CD4-positive, alpha-beta T cell (primary cell): ENCODE measurements around the gene SLC16A6. TPM values are rescaled to one million over a fixed set of nuclear protein-coding genes. Genes with fewer than 3 reads are reported as not detected.

Source experiments
- ATAC-seq: fragments of 200-7000 bp; cut with Tn5 transposase; one replicate; pipeline ENCODE4 v1.10.0; 2022; ENCODE audit warnings: mild to moderate bottlenecking; ENCODE audit not compliant: poor library complexity
- CTCF ChIA-PET: fragments of 350-600 bp; sonication (Branson Sonifier 250); formaldehyde crosslinking; loops from one replicate; lab custom pipeline; 2021; ENCODE audit warnings: antibody characterized with exemption, inconsistent platforms; lab: Charles Lee
- POLR2A ChIA-PET: fragments of 350-600 bp; sonication (Branson Sonifier 250); formaldehyde crosslinking; loops from one replicate; lab custom pipeline; 2021; ENCODE audit warnings: antibody characterized with exemption, inconsistent platforms; lab: Charles Lee
- DNase-seq, 14 experiments: peaks; one replicate each; pipeline ENCODE4 v3.0.0-alpha.2; 2013 to 2020; ENCODE audit warnings: mixed read lengths in 2 of 14
- H3K27ac ChIP-seq, 2 donors: one replicate each; pipeline versions ENCODE4 v1.5.1 to v1.7.0; 2013; ENCODE audit warnings: low read length in 2 of 2, low read depth in 1 of 2, mild to moderate bottlenecking in 1 of 2
- H3K27me3 ChIP-seq, 2 experiments: 1 replicate in 1 of 2; 2 replicates in 1 of 2; pipeline versions ENCODE4 v1.6.1 to v1.7.0; 2013; ENCODE audit warnings: low read length in 2 of 2, control low read depth in 1 of 2, mild to moderate bottlenecking in 1 of 2, moderate library complexity in 1 of 2; ENCODE audit not compliant: insufficient read depth in 2 of 2, control insufficient read depth in 1 of 2
- H3K36me3 ChIP-seq: one replicate; pipeline ENCODE4 v1.6.1; 2013; ENCODE audit warnings: low read length, control low read depth; ENCODE audit not compliant: insufficient read depth
- H3K4me1 ChIP-seq: one replicate; pipeline ENCODE4 v1.6.1; 2013; ENCODE audit warnings: low read length, control low read depth; ENCODE audit not compliant: insufficient read depth
- H3K4me3 ChIP-seq: one replicate; pipeline ENCODE4 v1.5.1; 2013; ENCODE audit warnings: mild to moderate bottlenecking, low read length, moderate library complexity
- H3K9me3 ChIP-seq, 2 experiments: 1 replicate in 1 of 2; 2 replicates in 1 of 2; pipeline versions ENCODE4 v1.6.1 to v1.7.0; 2013; ENCODE audit warnings: low read length in 2 of 2, mild to moderate bottlenecking in 2 of 2, control low read depth in 1 of 2, moderate library complexity in 1 of 2; ENCODE audit not compliant: control insufficient read depth in 1 of 2, insufficient read depth in 1 of 2
- H3K27ac Mint-ChIP-seq: one replicate; pipeline ENCODE4 v1.8.0; 2020; ENCODE audit warnings: mixed read lengths
- H3K27me3 Mint-ChIP-seq: one replicate; pipeline ENCODE4 v1.8.0; 2021; ENCODE audit warnings: mixed read lengths
- H3K36me3 Mint-ChIP-seq: one replicate; pipeline ENCODE4 v1.8.0; 2021; ENCODE audit warnings: low read depth, mixed read lengths
- H3K4me1 Mint-ChIP-seq: one replicate; pipeline ENCODE4 v1.8.0; 2021; ENCODE audit warnings: low read depth, mixed read lengths
- H3K4me3 Mint-ChIP-seq: one replicate; pipeline ENCODE4 v1.8.0; 2020; ENCODE audit warnings: mild to moderate bottlenecking, mixed read lengths
- H3K9me3 Mint-ChIP-seq: one replicate; pipeline ENCODE4 v1.8.0; 2020; ENCODE audit warnings: mixed read lengths
- intact Hi-C, 2 experiments: fragments of 100-400 bp; cut with DNase I in 1 of 2; cut with micrococcal nuclease in 1 of 2; formaldehyde crosslinking; loops; one replicate each; pipeline versions ENCODE4 v1.15.1 to v1.9.0; 2023 to 2025; cut with DNase I, micrococcal nuclease
- total RNA-seq, 174 experiments: library from RNA in 2 of 174; stranded (reverse) in 2 of 174; gene quantifications; one replicate each; pipeline ENCODE4 v1.2.3 and lab custom pipeline; 2021 to 2026
- TF ChIP-seq, protein P1 (sequence below): fragments of 200-600 bp; IDR thresholded peaks from one replicate; pipeline ENCODE4 v1.8.0; 2022; ENCODE audit warnings: antibody characterized with exemption, mild to moderate bottlenecking

Gene SLC16A6
- total RNA-seq, 2 experiments from 2014 or later = 7.7 to 9.5 TPM

DNA sequence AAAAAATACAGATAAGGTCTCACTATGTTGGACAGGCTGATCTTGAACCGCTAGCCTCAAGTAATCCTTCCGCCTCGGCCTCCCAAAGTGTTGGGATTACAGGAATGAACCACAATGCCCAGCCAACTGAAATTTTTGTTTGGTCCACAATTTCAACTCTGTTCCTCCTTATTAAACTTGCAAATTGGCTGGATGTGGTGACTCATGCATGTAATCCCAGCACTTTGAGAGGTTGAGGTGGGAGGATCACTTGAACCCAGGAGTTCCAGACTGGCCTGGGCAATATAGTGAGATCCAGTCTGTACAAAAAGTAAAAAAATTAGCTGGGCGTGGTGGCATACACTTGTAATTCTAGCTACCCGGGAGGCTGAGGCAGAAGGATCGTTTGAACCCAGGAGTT lies 13.8 kb upstream of the SLC16A6 start:
- Histone ChIP-seq H3K9me3 (no peaks in the 10 kb centered on the region), H3K36me3 (peaks cover 4% of the 10 kb centered on the region), H3K27me3 (no peaks in the 10 kb centered on the region), H3K4me3 (no peak overlapping the region), H3K27ac (no peak overlapping the region), H3K4me1 (peaks cover 23% of the 10 kb centered on the region)
- intact Hi-C loops = no loop called here
- Mint-ChIP-seq H3K4me1 (peaks cover 36% of the 10 kb centered on the region), H3K27ac (no peak overlapping the region), H3K27me3 (no peaks in the 10 kb centered on the region), H3K36me3 (peaks cover 7% of the 10 kb centered on the region), H3K4me3 (no peak overlapping the region), H3K9me3 (no peaks in the 10 kb centered on the region)
- TF ChIP-seq, protein P1, sequence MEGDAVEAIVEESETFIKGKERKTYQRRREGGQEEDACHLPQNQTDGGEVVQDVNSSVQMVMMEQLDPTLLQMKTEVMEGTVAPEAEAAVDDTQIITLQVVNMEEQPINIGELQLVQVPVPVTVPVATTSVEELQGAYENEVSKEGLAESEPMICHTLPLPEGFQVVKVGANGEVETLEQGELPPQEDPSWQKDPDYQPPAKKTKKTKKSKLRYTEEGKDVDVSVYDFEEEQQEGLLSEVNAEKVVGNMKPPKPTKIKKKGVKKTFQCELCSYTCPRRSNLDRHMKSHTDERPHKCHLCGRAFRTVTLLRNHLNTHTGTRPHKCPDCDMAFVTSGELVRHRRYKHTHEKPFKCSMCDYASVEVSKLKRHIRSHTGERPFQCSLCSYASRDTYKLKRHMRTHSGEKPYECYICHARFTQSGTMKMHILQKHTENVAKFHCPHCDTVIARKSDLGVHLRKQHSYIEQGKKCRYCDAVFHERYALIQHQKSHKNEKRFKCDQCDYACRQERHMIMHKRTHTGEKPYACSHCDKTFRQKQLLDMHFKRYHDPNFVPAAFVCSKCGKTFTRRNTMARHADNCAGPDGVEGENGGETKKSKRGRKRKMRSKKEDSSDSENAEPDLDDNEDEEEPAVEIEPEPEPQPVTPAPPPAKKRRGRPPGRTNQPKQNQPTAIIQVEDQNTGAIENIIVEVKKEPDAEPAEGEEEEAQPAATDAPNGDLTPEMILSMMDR = no peak
- CTCF ChIA-PET = no interaction called here
- ATAC-seq (no peak), DNase-seq (no peak)
- POLR2A ChIA-PET = interaction anchor here (1.1 to 1.7 kb wide), 2 partner anchors 14 to 52 kb away, joined by 3 read pairs; partner anchors contain the start of gene SLC16A6

DNA sequence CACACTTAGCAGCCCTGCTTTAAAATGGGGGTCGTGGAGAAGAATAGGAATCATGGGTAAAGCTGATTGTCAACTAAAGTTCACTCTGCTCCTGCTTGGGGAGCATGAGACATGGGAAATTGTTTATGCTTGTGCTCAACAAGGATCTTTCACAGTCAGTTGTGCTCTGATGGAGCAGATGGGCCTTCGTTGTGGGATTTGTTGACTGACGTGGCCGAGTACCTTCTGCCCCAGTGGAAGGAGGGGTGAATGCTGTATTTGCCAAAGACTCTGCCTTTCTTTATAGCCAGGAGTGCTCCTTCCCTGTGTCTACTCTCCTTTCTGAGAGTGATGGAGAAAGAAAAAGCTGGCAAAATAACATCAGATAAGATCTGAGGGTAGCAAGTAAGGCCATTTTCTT lies 11.7 kb upstream of the SLC16A6 start:
- Histone ChIP-seq H3K36me3 (peaks cover 4% of the 10 kb centered on the region), H3K9me3 (no peaks in the 10 kb centered on the region), H3K4me1 (peaks cover 31% of the 10 kb centered on the region), H3K27ac (no peak overlapping the region), H3K27me3 (no peaks in the 10 kb centered on the region), H3K4me3 (no peak overlapping the region)
- H3K27ac Mint-ChIP-seq = no peak overlapping the region
- TF ChIP-seq, protein P1 = no peak
- DNase-seq (no peak), ATAC-seq (no peak)
- no peaks in the 10 kb centered on the region for H3K9me3 Mint-ChIP-seq
- CTCF ChIA-PET = interaction anchor here (1.6 kb wide), 1 partner anchor 129 kb away, joined by 3 read pairs; no protein-coding TSS in a partner anchor
- no peak overlapping the region for H3K4me3 Mint-ChIP-seq
- intact Hi-C loops = no loop called here
- H3K27me3 Mint-ChIP-seq = no peaks in the 10 kb centered on the region
- peaks cover 46% of the 10 kb centered on the region for H3K4me1 Mint-ChIP-seq
- H3K36me3 Mint-ChIP-seq = peaks cover 7% of the 10 kb centered on the region
- POLR2A ChIA-PET = interaction anchor here (1.2 to 1.6 kb wide), 2 partner anchors 10 to 11 kb away, joined by 3 to 5 read pairs; no protein-coding TSS in a partner anchor

DNA sequence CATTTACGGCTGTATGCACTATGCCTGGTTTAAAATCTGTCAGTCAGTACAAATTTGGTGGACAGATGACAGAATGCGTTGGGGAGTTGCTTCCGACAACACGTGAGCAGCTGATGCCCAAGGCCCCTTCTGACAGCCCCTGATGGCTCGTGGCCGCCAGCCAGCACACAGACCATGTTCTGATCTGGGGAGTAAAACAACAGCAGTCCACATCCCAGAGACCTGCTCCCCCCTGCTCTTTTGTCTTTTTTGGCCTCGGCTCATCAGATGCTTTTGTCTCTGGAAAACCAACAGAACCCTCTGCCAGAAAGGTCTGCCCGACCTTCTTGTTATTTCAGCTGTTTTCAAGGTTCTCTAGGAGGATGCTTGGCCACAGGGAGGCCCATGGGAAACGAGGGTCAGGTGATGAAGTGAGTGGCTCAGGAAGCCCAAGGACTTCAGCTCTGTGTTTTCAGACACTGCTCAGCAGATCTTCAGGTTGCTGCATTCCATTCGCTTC lies 11.2 kb upstream of the SLC16A6 start:
- no peak overlapping the region for H3K27ac ChIP-seq
- H3K27me3 ChIP-seq = no peaks in the 10 kb centered on the region
- CTCF ChIA-PET = interaction anchor here (1.6 kb wide), 1 partner anchor 130 kb away, joined by 3 read pairs; no protein-coding TSS in a partner anchor
- Mint-ChIP-seq H3K27me3 (no peaks in the 10 kb centered on the region), H3K4me3 (no peak overlapping the region), H3K4me1 (peaks cover 46% of the 10 kb centered on the region), H3K36me3 (peaks cover 4% of the 10 kb centered on the region), H3K9me3 (no peaks in the 10 kb centered on the region), H3K27ac (no peak overlapping the region)
- H3K4me1 ChIP-seq = peaks cover 32% of the 10 kb centered on the region
- TF ChIP-seq, protein P1 = no peak
- H3K9me3 ChIP-seq = no peaks in the 10 kb centered on the region
- peaks cover under 1% of the 10 kb centered on the region for H3K36me3 ChIP-seq
- POLR2A ChIA-PET = interaction anchor here (0.6 to 1.2 kb wide), 2 partner anchors 11 to 12 kb away, joined by 3 read pairs; partner anchors contain the start of genes ARSG and SLC16A6
- DNase-seq (no peak), ATAC-seq (no peak)
- no peak overlapping the region for H3K4me3 ChIP-seq
- intact Hi-C loops = no loop called here
